DMS153 treated with DMSO at 0.1 percent for 48 hours (cell line): ENCODE measurements around the gene KNOP1.
"Not testable (repeated sequence)": the region's sequence is repeated elsewhere in the genome, so short reads cannot be mapped to it uniquely, and the experiment has no call there.

Source experiments
- DNase-seq: peaks from one replicate; lab custom pipeline; 2025; ENCODE audit not compliant: unreplicated experiment; lab: John Stamatoyannopoulos, UW

KNOP1 gene

DNA sequence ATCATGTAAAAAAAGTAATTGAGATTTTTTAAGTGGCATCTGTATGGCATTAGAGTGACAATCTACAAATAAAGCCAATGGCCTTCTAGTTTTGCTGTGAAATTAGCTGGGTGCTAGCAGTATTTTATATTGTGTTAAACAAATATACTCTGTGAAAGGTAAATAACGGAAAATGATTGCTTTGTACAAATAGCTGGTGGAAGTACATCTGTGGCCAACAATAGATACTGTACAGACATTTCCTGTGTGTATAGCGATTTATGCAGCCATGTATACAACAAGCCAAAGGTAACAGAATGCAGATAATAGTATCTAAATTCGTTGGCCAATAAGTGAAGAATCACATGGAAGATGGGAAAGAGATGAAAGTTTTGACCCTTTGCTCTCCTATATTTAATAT, 26.6 kb upstream of the KNOP1 start:
- DNase-seq = no peak

DNA sequence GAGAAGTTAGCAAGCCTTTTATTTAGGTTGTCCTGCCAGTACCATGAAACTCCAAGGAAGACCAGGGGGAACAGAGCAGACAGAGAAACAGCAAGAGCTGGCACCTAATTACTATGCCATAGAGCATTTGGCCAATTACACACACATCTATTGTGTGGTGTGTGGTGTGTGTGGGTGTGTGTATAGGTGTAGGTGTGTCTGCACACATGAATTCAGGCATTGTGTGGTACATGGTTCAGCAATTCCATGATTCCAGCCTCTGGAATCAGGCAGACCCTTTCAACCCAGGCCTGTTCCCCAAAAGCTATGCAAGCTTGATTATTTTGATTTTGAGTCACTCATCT, 25.8 kb upstream of the KNOP1 start:
- no peak for DNase-seq

DNA sequence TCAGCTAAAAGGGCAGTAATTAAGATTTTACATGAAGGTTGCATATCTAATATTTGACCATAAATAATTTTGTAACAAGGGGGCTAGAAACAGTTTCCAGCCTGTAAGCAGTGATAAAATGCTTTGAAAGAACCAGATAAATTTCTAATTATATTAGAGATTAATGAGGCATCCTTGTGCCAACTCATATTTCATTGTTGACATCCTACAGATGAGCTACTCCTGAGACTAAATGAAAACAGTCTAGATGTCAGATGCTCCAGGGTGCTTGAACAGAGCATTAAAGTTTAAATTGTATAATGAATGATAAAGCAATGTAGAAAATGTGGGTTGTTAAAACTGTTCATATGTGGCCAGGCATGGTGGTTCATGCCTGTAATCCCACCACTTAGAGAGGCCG, 23.3 kb upstream of the KNOP1 start:
- DNase-seq = no peak

DNA sequence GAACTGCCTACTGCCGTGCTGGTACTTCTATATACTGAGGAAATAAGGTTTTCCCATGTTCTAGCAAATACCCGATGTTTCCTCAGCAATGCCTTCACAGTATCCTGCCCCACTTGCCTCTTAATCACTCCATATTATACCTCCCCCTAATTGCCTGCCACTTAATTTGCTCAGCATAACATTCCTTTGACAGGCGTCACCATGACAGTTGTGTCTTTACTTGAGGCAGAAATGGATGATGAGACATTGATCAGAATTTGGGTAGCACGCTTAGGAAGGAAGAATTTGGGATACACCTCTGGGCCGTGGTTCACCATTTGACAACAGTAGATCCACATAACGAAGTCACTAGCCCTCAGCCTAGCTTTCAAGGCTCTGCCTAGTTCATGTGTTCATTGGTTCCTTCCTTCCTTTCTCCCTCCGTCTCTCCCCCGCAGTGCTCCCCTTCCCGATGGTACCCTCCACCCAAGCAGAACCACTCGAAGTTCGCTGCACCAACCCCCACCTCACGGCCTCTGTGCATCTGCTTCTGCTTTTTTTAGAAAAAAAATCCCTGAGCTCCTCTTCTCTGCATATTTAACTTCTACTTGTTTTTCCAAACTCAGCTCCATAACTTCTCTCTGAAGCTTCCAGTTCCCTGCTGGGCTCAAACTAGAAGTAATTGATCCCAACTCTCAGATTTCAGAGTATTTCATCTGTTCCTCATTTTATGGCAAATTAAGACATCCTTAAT, 19.4 kb upstream of the KNOP1 start:
- DNase-seq = no peak

DNA sequence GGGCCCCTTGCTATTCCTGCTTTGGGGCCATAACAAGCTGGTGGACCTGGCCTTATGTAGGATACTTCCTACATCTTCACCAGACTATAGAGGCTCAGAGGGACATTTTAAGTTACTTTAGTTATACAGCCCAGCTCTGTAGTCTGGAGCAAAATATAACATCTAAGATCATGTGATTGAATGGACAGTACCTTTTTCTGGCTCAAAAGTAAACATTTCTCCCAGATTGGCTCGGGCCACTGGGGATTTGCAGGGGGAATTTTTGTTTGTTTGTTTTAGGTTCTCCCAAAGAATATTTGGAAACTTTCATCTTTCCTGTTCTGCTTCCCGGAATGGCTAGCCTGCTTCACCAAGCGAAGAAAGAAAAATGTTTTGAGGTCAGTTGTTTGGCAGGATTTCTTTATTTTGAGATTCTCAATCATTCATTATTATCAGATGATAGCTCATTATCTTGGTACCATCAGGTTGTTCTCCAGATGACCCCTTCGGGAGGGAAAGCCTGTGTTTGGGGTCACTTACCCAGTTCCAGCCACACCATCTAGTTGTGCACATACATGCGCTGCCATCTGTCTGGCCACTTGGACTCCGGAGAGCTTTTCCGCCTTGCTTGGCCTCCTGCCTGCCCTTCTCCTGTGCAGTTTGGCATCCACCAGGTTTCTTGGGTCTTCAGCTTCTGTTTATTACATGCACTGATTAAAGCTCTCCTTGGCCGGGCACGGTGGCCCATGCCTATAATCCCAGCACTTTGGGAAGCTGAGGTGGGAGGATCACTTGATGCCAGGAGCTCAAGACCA, 17.2 kb upstream of the KNOP1 start:
- DNase-seq = no peak

DNA sequence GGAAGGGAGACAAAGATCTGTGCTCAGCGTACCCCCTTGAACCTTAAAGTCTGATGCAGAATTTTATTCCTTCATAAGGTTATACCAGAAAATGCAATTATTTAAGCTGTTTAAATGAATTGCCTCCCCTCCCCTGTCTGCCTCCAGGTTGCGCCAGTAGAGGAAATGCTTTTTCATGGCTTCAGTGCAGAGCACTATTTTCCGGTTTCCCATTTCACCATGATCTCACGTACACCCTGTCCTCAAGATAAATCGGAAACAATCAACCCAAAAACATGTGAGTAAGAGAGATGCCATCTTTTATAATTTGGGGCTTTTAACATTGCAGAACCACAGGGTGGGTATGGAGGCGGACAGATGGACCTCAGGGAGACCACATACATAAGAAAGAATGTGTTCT, 15.5 kb upstream of the KNOP1 start:
- DNase-seq = no peak

DNA sequence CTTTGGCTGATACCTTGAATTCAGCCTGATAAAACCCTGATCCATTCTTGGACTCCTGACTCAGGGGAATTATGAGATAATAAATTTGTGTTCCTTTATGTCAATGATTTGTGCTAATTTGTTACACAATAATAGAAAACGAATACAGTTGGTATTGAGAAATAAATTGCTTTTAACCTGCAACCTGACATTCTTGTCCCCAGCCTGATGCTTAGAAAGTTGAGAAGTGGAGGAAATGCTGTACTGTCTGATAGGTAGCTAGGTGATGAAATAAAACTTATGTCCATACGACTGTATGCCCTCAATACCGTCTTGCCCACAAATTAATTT, 10.6 kb upstream of the KNOP1 start:
- no peak for DNase-seq

DNA sequence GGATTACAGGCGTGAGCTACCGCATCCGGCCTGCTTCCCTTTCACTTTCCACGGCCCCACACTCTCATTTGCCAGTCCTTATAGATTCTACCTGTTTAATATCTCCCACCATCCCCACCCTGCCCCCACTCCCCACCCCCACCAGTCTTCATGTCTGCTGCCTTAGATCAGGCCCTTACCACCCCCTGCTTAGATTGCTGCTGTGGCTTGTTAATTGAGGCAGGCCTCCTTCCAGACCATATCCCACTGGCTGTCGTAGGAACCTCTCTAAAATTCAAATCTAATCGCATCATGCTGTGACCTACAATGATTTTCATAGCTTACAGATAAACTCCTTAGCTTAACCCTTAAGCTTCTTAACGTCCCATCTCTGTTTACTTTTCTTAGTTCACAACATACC, 5.0 kb upstream of the KNOP1 start:
- no peak for DNase-seq

DNA sequence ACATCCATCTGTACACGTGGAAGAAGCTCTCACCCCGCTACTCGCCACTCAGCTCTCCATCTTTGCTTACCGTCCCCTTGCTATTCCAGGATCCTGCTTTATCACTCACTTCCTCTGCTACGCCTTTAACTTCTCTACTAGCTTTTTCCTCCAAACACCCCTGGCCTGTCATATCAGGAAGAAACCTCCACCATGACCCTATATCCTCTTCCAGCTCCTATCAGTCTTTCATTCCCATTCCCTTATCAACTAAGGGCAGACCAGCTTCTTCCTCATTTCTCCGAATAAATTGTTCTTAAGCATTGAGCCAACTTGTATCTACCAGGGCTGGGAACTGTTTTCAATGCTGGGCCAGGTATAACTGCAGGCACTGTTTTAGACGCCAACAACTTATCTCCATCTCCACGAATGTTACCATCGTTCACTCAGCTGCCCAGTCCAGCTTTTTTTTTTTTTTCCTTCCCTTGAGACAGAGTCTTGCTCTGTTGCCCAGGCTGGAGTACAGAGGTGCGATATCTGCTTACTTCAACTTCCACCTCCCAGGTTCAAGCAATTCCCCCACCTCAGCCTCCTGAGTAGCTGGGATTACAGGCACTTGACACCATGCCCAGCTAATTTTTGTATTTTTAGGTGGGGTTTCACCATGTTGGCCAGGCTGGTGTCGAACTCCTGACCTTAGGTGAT, 4.4 kb upstream of the KNOP1 start:
- no peak for DNase-seq

DNA sequence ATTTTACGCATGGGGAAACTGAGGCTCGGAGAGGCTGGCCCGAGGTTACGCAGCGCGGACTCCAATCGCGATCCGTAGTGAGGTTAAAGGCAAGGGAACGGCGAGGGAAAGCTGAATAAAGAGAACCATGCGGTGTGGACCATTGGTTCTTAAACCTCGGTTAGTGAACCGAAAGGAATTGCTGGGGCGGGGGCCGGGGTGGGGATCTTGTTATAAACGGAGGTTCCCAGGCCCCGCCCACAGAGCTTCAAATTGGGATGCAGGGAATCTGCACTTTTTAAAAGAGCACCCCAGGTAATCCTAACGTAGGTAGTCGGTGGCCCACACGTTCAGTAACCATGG, 568 bp upstream of the KNOP1 start:
- DNase-seq = no peak

DNA sequence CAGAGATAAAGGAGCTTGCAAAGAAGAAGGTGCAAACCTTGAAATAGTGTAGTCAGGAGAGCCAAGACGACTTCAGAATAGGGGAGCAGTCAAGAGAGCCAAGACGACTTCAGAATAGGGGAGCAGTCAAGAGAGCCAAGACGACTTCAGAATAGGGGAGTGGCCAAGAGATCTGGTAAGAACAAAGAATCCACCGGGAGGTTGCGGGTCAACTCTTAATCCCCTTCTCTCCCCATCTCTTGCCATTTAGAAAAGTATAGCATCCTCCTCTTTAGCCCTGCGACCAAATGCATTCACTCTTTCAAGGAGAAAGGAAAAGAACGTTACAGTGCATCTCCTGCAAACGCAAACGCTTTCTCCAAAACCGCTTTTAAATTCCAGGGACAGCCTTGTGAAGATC, 713 bp downstream of the KNOP1 start:
- DNase-seq = no peak

DNA sequence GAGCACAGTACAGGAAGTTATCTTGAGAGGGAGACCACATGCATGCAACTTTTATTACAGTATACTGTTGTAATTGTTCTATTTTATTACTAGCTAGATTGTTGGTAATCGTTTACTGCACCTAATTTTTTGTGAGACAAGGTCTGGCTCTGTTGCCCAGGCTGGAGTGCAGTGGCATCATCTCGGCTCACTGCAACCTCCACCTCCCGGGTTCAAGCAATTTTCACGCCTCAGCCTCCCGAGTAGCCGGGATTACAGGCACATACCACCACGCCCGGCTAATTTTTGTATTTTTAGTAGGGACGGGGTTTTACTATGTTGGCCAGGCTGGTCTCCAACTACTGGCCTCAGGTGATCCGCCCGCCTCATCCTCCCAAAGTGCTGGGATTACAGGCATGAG, 1.3 kb downstream of the KNOP1 start:
- not testable (repeated sequence) for DNase-seq

DNA sequence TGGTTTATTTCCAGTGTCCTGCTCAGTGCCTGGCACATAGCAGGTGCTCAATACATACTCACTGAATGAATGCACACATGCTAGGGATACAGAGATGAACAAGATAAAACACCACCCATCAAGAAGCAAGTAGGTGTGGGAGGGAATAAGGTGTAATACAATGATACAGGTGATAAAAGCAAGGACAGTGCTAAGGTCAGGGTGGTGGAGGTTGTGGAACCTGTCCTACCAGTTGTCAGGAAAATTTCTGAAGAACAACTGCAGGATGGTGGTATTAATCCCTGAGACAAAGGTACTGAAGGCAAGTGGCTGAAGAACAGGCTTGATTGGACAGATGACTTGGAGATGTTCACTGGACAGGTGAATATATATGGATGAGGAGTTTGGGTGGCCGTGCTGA, 1.8 kb downstream of the KNOP1 start:
- DNase-seq = no peak

DNA sequence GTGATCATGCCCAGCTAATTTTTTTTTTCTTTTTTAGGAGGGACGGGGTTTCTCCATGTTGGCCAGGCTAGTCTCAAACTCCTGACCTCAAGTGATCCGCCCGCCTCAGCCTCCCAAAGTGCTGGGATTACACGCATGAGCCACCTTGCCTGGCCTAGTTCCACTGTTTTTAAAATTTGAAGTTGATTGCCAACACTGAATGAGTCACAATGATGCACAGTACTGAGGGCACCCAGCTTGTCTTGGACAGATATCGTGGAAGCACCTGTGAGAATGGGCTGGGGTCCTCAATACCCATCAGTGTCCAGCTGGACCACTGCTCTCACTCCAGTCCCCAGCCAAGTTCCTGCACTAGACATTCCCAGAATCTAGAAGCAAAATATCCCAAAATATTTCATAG, 2.5 kb downstream of the KNOP1 start:
- DNase-seq = no peak

DNA sequence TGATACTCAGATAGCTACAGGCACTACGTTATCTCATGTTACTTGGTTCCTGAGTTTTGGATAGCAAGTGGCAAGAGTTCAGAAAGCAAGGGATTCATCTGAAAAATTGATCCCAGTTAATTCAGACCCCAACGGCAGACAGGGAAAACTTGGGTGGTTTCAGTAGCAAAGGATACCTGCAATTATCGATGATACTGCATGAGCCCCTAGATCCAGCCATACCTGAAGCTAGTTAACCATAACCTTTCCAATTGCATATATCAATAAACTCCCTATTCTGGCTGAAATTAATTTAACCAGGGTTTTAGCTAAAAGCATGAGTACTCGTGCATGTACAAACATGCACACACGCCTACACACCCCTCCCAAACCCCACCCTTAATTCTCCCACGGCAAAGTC, 4.3 kb downstream of the KNOP1 start:
- no peak for DNase-seq

DNA sequence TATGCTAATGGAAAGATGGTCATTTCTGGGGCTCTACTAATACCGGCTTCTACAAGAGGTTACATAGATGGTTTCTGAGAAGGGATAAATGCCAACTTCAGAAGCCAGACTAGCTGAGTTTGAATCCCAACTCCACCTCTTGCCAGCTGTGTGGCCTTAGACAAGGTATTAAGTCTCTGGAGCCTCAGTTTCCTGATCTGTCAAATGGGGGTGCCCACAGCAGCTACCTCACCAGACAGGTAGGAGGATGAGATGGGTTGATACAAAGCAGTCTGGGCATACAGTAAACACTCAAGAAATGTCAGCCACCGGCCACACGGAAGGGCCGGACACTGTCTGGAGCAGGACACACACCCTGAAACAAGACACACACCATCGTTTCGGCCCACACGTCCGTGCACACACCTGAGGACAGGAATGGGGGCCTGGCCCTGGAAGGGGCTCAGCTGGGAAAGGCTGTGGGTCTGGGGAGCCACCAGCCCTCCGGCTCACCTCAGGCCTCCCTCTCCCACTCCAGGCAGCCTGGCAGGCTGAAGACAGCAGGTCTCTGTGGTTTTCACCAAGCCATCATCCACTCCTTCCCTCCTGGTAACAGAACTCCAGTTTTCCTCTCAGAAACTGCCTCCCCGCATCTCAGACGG, 5.5 kb downstream of the KNOP1 start:
- no peak for DNase-seq

DNA sequence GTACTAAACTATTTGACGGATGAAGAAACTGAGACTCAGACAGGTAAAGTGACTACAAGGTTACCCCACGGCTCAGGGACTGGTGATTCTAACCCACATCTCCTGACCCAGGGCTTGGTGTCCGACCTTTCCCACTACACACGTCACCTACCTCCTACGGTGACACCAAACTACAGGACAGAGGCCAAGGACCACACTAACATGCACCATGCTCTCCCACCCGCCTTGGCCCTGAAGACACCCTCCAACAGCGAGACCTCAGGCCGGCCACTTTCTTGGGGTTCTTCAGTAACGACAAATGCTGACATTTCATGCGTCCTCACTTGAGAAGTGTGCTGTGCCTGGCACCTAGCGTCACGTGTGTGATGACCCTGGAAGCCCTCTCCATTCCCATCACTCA, 6.4 kb downstream of the KNOP1 start:
- no peak for DNase-seq

DNA sequence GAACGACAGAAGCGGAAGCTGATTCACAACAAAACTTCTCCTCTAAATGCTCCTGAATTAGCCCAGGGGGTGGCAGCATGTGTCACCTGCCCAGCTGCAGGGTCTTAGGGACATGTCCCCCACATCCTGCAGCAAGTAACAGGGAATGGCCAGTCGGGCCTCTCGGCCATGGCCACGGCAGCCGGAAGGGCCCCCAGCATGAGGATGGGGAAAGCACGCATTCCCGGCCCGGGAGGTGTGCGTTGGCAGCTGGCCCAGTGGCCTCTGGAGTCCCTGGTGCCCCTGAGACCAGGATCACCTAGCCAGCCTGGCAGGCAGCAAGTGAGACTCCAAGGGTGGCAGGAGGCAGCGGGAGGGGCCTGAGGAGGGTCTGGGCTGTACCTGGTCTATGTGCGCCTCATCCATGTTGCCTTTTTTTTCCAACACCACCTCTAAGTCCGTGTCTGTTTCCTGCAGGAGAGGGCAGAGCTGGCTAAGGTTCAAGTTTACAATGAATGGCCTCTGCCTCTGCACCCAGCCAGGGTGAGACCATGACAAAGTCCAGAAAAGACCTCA, 7.0 kb downstream of the KNOP1 start:
- DNase-seq = no peak

DNA sequence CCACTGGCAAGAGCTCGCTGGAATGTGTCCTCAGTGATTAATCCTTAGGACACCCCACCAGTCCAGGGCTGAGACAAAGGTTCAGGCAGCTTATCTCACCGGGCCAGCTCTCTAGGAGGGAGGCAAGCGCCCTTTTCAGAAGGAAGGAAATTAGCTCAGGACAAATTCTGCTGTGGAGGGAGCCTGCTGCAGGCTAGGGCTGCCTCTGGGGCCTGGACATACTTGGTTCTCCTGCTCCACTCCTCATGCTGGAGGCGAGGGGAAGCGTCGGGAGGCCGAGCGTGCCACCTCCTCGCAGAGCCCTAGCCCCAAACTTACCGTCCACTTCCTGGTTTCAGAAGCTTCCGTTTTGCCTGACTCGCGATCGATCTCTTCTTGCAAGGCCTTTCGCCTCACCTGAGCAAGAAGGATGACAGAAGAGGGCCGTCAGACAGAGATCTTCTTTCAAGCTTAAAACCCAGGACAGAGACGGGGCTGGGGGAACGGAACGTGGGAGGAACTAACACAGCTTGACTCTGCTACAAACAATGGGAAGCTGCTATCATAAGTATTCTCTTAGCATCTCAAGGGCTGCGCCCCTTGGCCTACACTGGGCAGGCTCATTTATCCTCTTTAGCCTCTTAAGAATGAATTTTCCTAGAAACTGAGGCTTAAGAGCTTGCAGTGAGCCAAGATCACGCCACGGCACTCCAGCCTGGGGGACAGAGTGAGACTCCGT, 7.7 kb downstream of the KNOP1 start:
- DNase-seq = no peak

DNA sequence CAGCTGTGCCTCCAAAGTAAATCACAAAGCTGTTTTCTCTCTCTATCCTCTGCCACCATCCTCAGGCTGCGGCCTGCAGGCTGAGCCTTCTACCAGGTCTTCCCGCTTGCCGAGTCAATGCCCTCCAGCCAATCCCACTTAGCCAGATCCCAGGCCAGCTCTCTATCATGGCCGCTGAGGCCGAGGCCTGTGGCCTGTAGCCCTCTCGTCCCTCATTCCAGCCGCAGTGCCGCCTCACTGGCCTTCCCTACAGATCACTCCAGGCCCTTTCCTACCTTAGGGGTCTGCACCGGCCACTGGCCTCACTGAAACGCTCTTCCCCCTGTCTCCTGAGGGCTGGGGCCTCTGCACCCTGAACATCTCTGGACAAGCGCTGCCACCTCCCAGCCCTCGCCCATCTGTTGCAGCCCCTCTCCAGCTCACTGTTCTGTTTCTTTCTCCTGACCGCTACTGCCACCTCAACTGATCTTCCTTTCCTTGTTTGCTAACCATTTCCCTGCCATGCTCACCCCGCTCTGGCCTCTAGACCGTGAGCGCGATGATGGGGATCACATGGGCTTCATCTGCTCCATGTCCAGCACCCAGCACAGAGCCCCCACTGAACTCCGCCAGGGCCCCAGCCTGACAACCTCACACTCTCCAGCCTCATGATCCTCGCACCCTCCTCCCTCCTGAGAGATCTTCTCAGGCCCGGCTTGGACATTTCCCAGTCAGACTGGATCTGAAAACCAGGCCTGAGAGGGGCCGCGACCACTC, 8.5 kb downstream of the KNOP1 start:
- no peak for DNase-seq
